GM12878 (cell line): ENCODE results near the gene MRPS16.

Experiments used
- CREM ChIP-seq: IDR thresholded peaks from 2 replicates; pipeline ENCODE4 v1.6.1; 2014; ENCODE audit warnings: antibody characterized with exemption, low read depth
- EP300 ChIP-seq, 2 experiments: fragments of 150-350 bp in 1 of 2; IDR thresholded peaks; 2 replicates each; pipeline ENCODE4 v1.6.1; 2011 to 2012; ENCODE audit warnings: low read depth in 2 of 2, low read length in 2 of 2, borderline replicate concordance in 1 of 2, improper control_type of control experiment in 1 of 2, inconsistent platforms in 1 of 2; ENCODE audit not compliant: control insufficient read depth in 1 of 2
- EZH2 ChIP-seq: IDR thresholded peaks from 2 replicates; pipeline ENCODE4 v1.6.1; 2012; ENCODE audit warnings: low read depth, mild to moderate bottlenecking, control low read depth, inconsistent platforms, low read length, borderline replicate concordance; ENCODE audit not compliant: control insufficient read depth
- HDAC6 ChIP-seq: fragments of 200-600 bp; sonication (generic); IDR thresholded peaks from one replicate; pipeline ENCODE4 v1.8.0; 2017; ENCODE audit warnings: antibody characterized with exemption; ENCODE audit not compliant: unreplicated experiment
- POLR2A ChIP-seq: IDR thresholded peaks from 2 replicates; pipeline ENCODE4 v1.6.1; 2011; ENCODE audit warnings: low read depth, mild to moderate bottlenecking, low read length
- RCOR1 ChIP-seq: conservative IDR thresholded peaks from 2 replicates; pipeline ENCODE4 v1.6.1; 2012; ENCODE audit warnings: low read depth, low read length, improper control_type of control experiment
- SIN3A ChIP-seq: IDR thresholded peaks from 2 replicates; pipeline ENCODE4 v1.6.1; 2012; ENCODE audit warnings: low read depth, low read length, improper control_type of control experiment
- YBX1 ChIP-seq: fragments of 450-650 bp; IDR thresholded peaks from 2 replicates; pipeline ENCODE4 v1.6.1; 2016; ENCODE audit warnings: antibody characterized with exemption
- ZNF24 ChIP-seq: fragments of 450-650 bp; IDR thresholded peaks from 2 replicates; pipeline ENCODE4 v1.6.1; 2017; ENCODE audit warnings: antibody characterized with exemption, mild to moderate bottlenecking
- TF ChIP-seq, protein P1 (sequence below), 3 experiments: IDR thresholded peaks in 2 of 3; conservative IDR thresholded peaks in 1 of 3; 2 replicates each; pipeline ENCODE4 v1.5.1; 2011; ENCODE audit warnings: low read depth in 3 of 3, low read length in 3 of 3, mild to moderate bottlenecking in 3 of 3, control low read depth in 2 of 3, moderate library complexity in 2 of 3, inconsistent platforms in 1 of 3, mixed read lengths in 1 of 3; ENCODE audit not compliant: control insufficient read depth in 2 of 3, insufficient read depth in 1 of 3; ENCODE audit errors: extremely low read depth in 1 of 3
- TF ChIP-seq, protein P2 (sequence below): IDR thresholded peaks from 2 replicates; pipeline ENCODE4 v1.6.1; 2012; ENCODE audit warnings: mild to moderate bottlenecking, low read depth, low read length
- TF ChIP-seq, protein P3 (sequence below): fragments of 450-650 bp; IDR thresholded peaks from 2 replicates; pipeline ENCODE4 v1.6.1; 2016; ENCODE audit warnings: mild to moderate bottlenecking, moderate library complexity, borderline replicate concordance

DNA sequence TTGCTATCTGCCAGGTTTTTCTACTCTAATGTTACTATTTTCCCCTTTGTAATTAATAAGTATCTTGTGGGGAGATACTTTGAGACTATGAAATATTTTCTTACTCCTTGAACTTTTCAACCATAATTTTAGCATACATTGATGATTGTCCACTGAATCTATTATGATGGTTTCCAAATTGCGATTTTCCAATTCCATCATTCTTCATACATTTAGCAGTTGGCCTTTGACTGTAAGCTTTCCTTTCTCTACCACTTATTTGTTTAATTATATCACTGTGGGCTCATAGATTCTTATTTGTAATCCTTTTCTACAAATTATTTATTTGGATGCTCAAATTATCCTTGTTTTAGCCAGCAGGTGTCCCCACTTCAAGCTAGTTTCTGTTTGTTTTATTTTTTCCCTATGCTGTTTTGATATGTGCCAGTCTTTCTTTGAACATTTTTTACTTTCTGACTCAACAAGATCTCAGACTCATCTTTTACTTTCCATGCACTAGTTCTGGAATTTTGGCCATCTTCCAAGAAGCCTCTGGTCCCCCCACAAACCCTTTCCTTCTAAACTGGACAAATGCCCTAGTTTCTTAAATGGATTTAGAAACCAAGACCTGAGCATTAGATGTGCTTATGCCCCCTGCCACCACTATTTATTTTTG, 11.4 kb upstream of the MRPS16 start:
- TF ChIP-seq EP300 (IDR thresholded peaks at IDR 0.05; ENCODE audit: borderline replicate concordance in 1 of 2, control insufficient read depth in 1 of 2, low read depth in 2 of 2, low read length in 2 of 2) (no peak), ZNF24 (no peak), EZH2 (no peak), RCOR1 (no peak), CREM (no peak), YBX1 (no peak), POLR2A (no peak), SIN3A (no peak), HDAC6 (no peak)
- TF ChIP-seq, protein P1, sequence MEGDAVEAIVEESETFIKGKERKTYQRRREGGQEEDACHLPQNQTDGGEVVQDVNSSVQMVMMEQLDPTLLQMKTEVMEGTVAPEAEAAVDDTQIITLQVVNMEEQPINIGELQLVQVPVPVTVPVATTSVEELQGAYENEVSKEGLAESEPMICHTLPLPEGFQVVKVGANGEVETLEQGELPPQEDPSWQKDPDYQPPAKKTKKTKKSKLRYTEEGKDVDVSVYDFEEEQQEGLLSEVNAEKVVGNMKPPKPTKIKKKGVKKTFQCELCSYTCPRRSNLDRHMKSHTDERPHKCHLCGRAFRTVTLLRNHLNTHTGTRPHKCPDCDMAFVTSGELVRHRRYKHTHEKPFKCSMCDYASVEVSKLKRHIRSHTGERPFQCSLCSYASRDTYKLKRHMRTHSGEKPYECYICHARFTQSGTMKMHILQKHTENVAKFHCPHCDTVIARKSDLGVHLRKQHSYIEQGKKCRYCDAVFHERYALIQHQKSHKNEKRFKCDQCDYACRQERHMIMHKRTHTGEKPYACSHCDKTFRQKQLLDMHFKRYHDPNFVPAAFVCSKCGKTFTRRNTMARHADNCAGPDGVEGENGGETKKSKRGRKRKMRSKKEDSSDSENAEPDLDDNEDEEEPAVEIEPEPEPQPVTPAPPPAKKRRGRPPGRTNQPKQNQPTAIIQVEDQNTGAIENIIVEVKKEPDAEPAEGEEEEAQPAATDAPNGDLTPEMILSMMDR (IDR thresholded peaks at IDR 0.05 in 2 of 3, conservative IDR thresholded peaks at IDR 0.05 in 1 of 3; ENCODE audit: control insufficient read depth in 2 of 3, extremely low read depth in 1 of 3, insufficient read depth in 1 of 3, low read depth in 3 of 3, low read length in 3 of 3), result peak; percentile 46 to 52 (median 49); a peak in 5 of 6 replicates
- TF ChIP-seq, protein P2, sequence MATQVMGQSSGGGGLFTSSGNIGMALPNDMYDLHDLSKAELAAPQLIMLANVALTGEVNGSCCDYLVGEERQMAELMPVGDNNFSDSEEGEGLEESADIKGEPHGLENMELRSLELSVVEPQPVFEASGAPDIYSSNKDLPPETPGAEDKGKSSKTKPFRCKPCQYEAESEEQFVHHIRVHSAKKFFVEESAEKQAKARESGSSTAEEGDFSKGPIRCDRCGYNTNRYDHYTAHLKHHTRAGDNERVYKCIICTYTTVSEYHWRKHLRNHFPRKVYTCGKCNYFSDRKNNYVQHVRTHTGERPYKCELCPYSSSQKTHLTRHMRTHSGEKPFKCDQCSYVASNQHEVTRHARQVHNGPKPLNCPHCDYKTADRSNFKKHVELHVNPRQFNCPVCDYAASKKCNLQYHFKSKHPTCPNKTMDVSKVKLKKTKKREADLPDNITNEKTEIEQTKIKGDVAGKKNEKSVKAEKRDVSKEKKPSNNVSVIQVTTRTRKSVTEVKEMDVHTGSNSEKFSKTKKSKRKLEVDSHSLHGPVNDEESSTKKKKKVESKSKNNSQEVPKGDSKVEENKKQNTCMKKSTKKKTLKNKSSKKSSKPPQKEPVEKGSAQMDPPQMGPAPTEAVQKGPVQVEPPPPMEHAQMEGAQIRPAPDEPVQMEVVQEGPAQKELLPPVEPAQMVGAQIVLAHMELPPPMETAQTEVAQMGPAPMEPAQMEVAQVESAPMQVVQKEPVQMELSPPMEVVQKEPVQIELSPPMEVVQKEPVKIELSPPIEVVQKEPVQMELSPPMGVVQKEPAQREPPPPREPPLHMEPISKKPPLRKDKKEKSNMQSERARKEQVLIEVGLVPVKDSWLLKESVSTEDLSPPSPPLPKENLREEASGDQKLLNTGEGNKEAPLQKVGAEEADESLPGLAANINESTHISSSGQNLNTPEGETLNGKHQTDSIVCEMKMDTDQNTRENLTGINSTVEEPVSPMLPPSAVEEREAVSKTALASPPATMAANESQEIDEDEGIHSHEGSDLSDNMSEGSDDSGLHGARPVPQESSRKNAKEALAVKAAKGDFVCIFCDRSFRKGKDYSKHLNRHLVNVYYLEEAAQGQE, result no peak
- TF ChIP-seq, protein P3, sequence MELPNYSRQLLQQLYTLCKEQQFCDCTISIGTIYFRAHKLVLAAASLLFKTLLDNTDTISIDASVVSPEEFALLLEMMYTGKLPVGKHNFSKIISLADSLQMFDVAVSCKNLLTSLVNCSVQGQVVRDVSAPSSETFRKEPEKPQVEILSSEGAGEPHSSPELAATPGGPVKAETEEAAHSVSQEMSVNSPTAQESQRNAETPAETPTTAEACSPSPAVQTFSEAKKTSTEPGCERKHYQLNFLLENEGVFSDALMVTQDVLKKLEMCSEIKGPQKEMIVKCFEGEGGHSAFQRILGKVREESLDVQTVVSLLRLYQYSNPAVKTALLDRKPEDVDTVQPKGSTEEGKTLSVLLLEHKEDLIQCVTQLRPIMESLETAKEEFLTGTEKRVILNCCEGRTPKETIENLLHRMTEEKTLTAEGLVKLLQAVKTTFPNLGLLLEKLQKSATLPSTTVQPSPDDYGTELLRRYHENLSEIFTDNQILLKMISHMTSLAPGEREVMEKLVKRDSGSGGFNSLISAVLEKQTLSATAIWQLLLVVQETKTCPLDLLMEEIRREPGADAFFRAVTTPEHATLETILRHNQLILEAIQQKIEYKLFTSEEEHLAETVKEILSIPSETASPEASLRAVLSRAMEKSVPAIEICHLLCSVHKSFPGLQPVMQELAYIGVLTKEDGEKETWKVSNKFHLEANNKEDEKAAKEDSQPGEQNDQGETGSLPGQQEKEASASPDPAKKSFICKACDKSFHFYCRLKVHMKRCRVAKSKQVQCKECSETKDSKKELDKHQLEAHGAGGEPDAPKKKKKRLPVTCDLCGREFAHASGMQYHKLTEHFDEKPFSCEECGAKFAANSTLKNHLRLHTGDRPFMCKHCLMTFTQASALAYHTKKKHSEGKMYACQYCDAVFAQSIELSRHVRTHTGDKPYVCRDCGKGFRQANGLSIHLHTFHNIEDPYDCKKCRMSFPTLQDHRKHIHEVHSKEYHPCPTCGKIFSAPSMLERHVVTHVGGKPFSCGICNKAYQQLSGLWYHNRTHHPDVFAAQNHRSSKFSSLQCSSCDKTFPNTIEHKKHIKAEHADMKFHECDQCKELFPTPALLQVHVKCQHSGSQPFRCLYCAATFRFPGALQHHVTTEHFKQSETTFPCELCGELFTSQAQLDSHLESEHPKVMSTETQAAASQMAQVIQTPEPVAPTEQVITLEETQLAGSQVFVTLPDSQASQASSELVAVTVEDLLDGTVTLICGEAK, result no peak
